PFSK-1 (cell line): ENCODE data around the gene RD3L.

Experiments
- FOXP2 ChIP-seq: optimal IDR thresholded peaks from 2 replicates; pipeline ENCODE3; 2011; ENCODE audit warnings: borderline replicate concordance, control low read depth, inconsistent platforms; ENCODE audit not compliant: insufficient read depth; ENCODE audit errors: extremely low read length, extremely low read depth
- POLR2AphosphoS5 ChIP-seq: IDR thresholded peaks from 2 replicates; pipeline ENCODE4 v1.6.1; 2012; ENCODE audit warnings: low read depth, mild to moderate bottlenecking, control low read depth, low read length, moderate library complexity
- REST ChIP-seq, 2 experiments: IDR thresholded peaks; 2 replicates each; pipeline versions ENCODE4 v1.6.1 to v1.8.0; 2011 to 2012; ENCODE audit warnings: low read depth in 2 of 2, low read length in 2 of 2, control low read depth in 1 of 2, inconsistent platforms in 1 of 2, mild to moderate bottlenecking in 1 of 2, moderate library complexity in 1 of 2; ENCODE audit not compliant: insufficient read depth in 1 of 2
- SIN3A ChIP-seq: IDR thresholded peaks from 2 replicates; pipeline ENCODE4 v1.6.1; 2012; ENCODE audit warnings: mild to moderate bottlenecking, low read length, moderate library complexity, borderline replicate concordance; ENCODE audit not compliant: insufficient read depth
- TAF1 ChIP-seq: IDR thresholded peaks from 2 replicates; pipeline ENCODE4 v1.6.1; 2012; ENCODE audit warnings: low read length, control low read depth, borderline replicate concordance; ENCODE audit not compliant: insufficient read depth

The RD3L gene

GRCh38 chr14:103905842-103906456, 36.4 kb downstream of the RD3L start:
- TF ChIP-seq FOXP2 = no peak
- no peak for TF ChIP-seq TAF1
- TF ChIP-seq REST (IDR thresholded peaks at IDR 0.05; ENCODE audit: insufficient read depth in 1 of 2, low read depth in 2 of 2, low read length in 2 of 2) = no peak
- TF ChIP-seq POLR2AphosphoS5 = no peak
- no peak for TF ChIP-seq SIN3A

- TF ChIP-seq REST (IDR thresholded peaks at IDR 0.05; ENCODE audit: insufficient read depth in 1 of 2, low read depth in 2 of 2, low read length in 2 of 2) (no peak), FOXP2 (no peak), POLR2AphosphoS5 (no peak), SIN3A (no peak), TAF1 (no peak)
These were observed 37.7 kb downstream of the RD3L start for GRCh38 chr14:103904493-103905107.

- TF ChIP-seq REST (IDR thresholded peaks at IDR 0.05; ENCODE audit: insufficient read depth in 1 of 2, low read depth in 2 of 2, low read length in 2 of 2) (no peak), TAF1 (no peak), POLR2AphosphoS5 (no peak), SIN3A (no peak), FOXP2 (no peak)
These were observed 42.5 kb downstream of the RD3L start for GRCh38 chr14:103899833-103900232.

GRCh38 chr14:103899316-103899715, 43.0 kb downstream of the RD3L start:
- TF ChIP-seq SIN3A = no peak
- TF ChIP-seq FOXP2 = no peak
- no peak for TF ChIP-seq TAF1
- no peak for TF ChIP-seq REST (IDR thresholded peaks at IDR 0.05; ENCODE audit: insufficient read depth in 1 of 2, low read depth in 2 of 2, low read length in 2 of 2)
- no peak for TF ChIP-seq POLR2AphosphoS5
